Breast epithelium (tissue), 3 donors: ENCODE data around the gene SCARF2.

ENCODE experiments used
- CTCF ChIP-seq, 3 donors: fragments of 450-650 bp; IDR thresholded peaks; one replicate each; pipeline ENCODE4 v1.5.1; 2016 to 2017; ENCODE audit warnings: antibody characterized with exemption in 3 of 3, mild to moderate bottlenecking in 3 of 3, moderate library complexity in 3 of 3
- POLR2A ChIP-seq: fragments of 450-650 bp; IDR thresholded peaks from one replicate; pipeline ENCODE4 v1.6.1; 2016; ENCODE audit warnings: antibody characterized with exemption, mild to moderate bottlenecking, moderate library complexity
- POLR2AphosphoS5 ChIP-seq, 3 donors: sonication (generic); formaldehyde crosslinking; IDR thresholded peaks; one replicate each; pipeline ENCODE4 v1.6.1; 2017; ENCODE audit warnings: antibody characterized with exemption in 3 of 3

GRCh38 chr22:20441631-20442484 lies 4.2 kb upstream of the SCARF2 start:
- no peak for TF ChIP-seq CTCF (IDR thresholded peaks at IDR 0.05)
- TF ChIP-seq POLR2A = no peak
- no peak for TF ChIP-seq POLR2AphosphoS5 (IDR thresholded peaks at IDR 0.05)
